Neutrophil (primary cell): ENCODE data around the gene NAIF1.

Source experiments
- H3K27ac ChIP-seq: fragments of 200-600 bp; sonication (generic); 2 replicates; pipeline ENCODE4 v1.5.1; 2016; ENCODE audit warnings: mild to moderate bottlenecking, moderate library complexity
- H3K27me3 ChIP-seq: fragments of 200-600 bp; sonication (generic); 2 replicates; pipeline ENCODE4 v1.6.0; 2016; ENCODE audit warnings: mild to moderate bottlenecking
- H3K36me3 ChIP-seq: fragments of 200-600 bp; sonication (generic); 2 replicates; pipeline ENCODE4 v1.5.1; 2017
- H3K4me1 ChIP-seq, 2 experiments: fragments of 200-600 bp in 1 of 2; sonication (generic) in 1 of 2; 1 replicate in 1 of 2; 2 replicates in 1 of 2; pipeline versions ENCODE4 v1.5.1 to v1.6.1; 2013 to 2016; ENCODE audit warnings: low read depth in 1 of 2, low read length in 1 of 2, mild to moderate bottlenecking in 1 of 2, moderate library complexity in 1 of 2; ENCODE audit not compliant: control insufficient read depth in 1 of 2, insufficient read depth in 1 of 2
- H3K4me3 ChIP-seq, 2 experiments: fragments of 200-600 bp in 1 of 2; sonication (generic) in 1 of 2; 1 replicate in 1 of 2; 2 replicates in 1 of 2; pipeline ENCODE4 v1.5.1; 2013 to 2016; ENCODE audit warnings: low read depth in 1 of 2, low read length in 1 of 2, mild to moderate bottlenecking in 1 of 2, moderate library complexity in 1 of 2
- H3K9me3 ChIP-seq: fragments of 200-600 bp; sonication (generic); 2 replicates; pipeline ENCODE4 v1.5.1; 2016
- CTCF ChIP-seq: fragments of 200-600 bp; sonication (generic); IDR thresholded peaks from 2 replicates; pipeline ENCODE4 v1.5.1; 2016; ENCODE audit warnings: antibody characterized with exemption

NAIF1 gene

DNA sequence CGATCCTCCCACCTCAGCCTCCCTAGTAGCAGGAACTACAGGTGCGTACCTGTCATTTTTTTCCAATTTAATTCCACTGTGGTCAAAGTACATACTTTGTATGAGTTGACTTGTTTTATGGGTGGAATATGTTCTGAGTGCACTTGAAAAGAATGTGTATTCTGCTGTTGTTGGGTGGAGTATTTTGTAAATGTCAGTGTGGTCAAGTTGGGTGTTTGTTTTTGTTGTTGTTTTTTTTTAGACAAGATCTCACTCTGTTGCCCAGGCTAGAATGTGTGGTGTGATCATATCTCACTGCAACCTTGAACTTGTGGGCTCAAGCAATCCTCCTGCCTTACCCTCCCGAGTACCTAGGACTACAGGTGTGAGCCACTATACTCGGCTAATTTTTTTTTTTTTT lies 18.8 kb upstream of the NAIF1 start:
- no peak overlapping the region for H3K4me3 ChIP-seq
- no peaks in the 10 kb centered on the region for H3K9me3 ChIP-seq
- no peak for TF ChIP-seq CTCF
- H3K36me3 ChIP-seq = no peaks in the 10 kb centered on the region
- no peaks in the 10 kb centered on the region for H3K27me3 ChIP-seq
- no peaks in the 10 kb centered on the region for H3K4me1 ChIP-seq
- no peak overlapping the region for H3K27ac ChIP-seq

DNA sequence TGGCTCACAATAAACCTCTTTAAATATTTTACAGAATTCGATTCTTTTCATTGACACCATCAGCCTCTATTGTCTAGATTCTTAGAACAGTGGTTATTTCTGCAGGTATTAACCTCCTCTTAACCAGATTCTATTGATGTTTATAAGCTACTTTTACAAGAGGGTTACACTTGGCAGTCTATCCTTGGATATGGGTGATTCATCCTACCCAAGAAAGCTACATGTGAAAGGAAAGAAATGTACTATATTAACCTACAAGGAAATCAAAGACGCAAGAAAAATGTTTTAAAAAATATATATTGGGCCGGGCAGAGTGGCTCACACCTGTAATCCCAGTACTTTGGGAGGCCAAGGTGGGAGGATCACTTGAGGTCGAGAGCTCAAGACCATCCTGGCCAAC lies 17.6 kb upstream of the NAIF1 start:
- no peaks in the 10 kb centered on the region for H3K36me3 ChIP-seq

DNA sequence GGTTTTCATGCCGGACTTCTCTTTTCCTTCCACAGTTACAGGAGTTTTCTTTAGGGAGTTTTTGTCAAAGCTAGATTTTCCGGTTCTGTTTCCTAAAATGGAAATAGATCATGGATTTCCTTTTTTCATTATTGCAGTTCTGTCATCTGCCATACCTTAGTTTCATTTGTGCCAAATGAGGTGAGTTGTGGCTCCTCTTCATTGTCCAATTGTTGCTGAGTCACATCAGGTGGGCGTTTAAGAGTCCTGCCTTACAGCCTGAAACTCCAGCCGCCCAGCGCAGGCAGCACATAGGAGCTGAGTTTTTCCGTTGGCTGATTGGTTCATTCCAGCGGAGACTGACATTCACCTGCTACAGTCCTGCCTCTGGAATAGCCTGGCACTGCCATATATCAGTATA lies 15.0 kb upstream of the NAIF1 start:
- Histone ChIP-seq H3K27ac (no peak overlapping the region), H3K36me3 (no peaks in the 10 kb centered on the region), H3K4me1 (peaks cover 15 to 16% of the 10 kb centered on the region in 2 experiments), H3K9me3 (no peaks in the 10 kb centered on the region), H3K4me3 (no peak overlapping the region), H3K27me3 (no peaks in the 10 kb centered on the region)
- TF ChIP-seq CTCF = no peak

More for the DNA sequence above, 17.6 kb upstream of the NAIF1 start:
- no peaks in the 10 kb centered on the region for H3K27me3 ChIP-seq
- TF ChIP-seq CTCF = no peak
- no peak overlapping the region for H3K4me3 ChIP-seq
- no peaks in the 10 kb centered on the region for H3K9me3 ChIP-seq
- H3K27ac ChIP-seq = no peak overlapping the region
- no peaks in the 10 kb centered on the region for H3K4me1 ChIP-seq

- no peak overlapping the region for H3K27ac ChIP-seq
- no peaks in the 10 kb centered on the region for H3K27me3 ChIP-seq
- no peak for TF ChIP-seq CTCF
- no peaks in the 10 kb centered on the region for H3K9me3 ChIP-seq
- no peak overlapping the region for H3K4me3 ChIP-seq
- H3K4me1 ChIP-seq = peaks cover 15 to 16% of the 10 kb centered on the region in 2 experiments
- H3K36me3 ChIP-seq = no peaks in the 10 kb centered on the region
Measured at GRCh38 chr9:128081056-128081455, 13.9 kb upstream of the NAIF1 start.

GRCh38 chr9:128080206-128080605 lies 13.1 kb upstream of the NAIF1 start:
- Histone ChIP-seq H3K36me3 (no peaks in the 10 kb centered on the region), H3K27ac (no peak overlapping the region), H3K4me3 (no peak overlapping the region), H3K9me3 (no peaks in the 10 kb centered on the region), H3K27me3 (no peaks in the 10 kb centered on the region), H3K4me1 (peaks cover 15 to 16% of the 10 kb centered on the region in 2 experiments)
- TF ChIP-seq CTCF = no peak
